ENCODE measurements around the gene OLIG2.

OLIG2 gene

DNA sequence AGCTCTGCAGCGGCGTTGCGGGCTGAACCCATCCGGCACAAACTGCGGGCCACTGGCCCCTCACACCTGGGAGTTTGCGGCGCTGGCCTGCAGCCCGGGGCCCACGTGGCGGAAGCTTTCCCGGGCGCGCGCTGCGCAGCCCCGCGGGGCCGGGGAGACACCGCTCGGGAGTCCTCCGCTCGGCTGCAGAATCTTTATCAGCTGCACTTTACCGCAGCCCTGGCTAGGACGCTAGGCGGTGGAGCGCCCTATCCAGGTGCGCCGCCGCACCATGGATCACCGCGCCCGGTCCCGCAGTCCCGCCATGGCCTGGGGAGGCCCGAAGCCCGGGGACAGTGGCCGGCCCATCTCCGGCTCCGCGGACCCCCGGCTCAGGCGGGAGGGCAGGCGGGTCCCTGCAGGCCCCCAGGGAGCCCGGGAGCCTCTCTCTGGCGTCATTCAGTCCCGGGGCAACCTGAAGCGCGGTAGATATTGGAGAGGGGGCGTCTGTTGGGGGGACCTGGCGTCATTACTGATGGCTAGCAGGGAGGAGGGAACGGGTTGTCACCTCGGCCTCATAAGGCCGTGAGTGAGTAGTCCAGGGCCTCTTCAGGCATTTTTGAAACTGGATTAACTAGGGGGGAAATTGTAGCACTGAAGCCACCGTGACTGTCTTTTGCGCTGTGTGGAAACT lies 5.7 kb upstream of the OLIG2 start:
- no peak for DNase-seq (ENCODE audit: low spot score)

DNA sequence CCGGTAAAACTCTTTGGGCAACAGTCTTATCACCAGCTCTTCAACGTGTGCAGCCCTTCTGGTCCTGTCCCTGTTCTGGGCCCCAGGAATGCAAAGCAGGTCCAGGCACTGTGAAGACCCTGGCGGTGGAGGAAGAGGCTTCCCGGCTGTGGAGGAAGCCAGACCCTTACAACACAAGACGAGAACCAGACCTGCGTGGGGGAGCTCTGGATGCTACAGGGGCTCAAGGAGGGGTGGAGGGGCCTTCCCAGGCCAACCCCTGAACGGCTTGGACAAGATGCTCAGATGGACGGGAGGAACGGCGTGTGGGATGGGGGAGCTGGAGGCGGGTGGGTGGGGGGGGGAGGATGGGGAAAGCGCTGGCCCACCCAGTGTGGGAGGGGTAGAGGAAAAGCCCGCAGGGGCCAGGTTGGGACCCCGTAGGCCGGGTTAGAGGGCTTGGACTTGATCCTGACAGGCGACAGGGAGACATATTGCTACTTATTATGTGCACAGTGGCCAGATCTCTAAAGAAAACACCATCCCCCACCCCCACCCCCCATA lies 5.1 kb upstream of the OLIG2 start:
- no peak for DNase-seq (ENCODE audit: low spot score)

DNA sequence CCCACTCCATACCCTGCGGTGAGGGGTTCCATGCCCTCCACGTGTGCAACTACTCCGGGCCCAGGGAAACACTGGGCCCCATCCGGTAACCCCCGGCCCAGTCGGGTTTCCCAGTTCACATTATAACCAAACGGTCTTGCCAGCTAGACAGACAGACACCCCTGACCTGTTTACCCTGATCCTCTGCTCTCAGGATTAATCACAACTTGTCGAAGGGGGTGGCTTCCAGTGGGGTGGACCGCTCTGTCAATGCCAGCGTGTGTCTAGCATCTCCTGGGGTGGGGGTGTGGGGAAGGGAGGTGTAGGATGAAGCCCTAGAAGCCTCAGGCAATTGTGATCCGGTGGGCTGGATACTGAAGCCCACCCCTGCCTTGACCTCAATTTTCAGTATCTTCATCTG lies 4.6 kb upstream of the OLIG2 start:
- DNase-seq (ENCODE audit: low spot score), result no peak

DNA sequence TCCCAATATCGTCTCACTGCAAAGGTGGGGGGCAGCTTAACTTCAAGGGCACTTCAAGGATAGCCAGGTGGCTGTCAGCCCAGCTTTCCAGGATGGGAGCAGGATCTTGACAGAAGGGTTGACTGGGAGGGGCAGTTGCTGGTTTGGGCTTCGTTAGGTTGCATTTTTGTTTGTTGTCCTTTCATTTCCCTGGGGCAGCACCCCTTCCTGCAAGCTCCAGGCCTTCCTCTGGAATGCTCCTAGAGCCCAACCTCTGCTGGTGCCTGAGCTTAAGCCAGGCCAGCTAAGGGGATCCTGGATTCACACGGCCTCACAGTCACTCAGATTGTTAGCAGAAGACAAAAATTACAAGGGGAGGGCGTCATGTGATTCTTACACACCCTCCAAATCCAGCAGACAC lies 4.1 kb upstream of the OLIG2 start:
- DNase-seq (ENCODE audit: low spot score), result no peak

DNA sequence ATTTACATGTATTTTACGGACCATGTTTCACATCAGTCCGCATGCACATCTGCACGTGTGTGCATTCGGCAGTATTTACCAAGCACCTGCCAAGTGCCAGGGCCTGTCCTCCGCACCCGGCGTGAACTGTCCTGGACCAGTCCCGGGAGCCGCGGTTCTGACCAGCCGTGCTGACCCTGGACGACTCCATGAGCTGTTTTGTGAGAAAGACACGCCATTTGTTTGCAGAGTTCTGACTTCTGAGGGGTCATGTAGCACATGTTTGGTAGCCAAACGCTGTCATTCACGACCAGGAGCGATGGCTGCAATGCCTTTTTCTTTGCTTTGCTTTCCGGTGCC lies 3.3 kb upstream of the OLIG2 start:
- DNase-seq (ENCODE audit: low spot score), result no peak

DNA sequence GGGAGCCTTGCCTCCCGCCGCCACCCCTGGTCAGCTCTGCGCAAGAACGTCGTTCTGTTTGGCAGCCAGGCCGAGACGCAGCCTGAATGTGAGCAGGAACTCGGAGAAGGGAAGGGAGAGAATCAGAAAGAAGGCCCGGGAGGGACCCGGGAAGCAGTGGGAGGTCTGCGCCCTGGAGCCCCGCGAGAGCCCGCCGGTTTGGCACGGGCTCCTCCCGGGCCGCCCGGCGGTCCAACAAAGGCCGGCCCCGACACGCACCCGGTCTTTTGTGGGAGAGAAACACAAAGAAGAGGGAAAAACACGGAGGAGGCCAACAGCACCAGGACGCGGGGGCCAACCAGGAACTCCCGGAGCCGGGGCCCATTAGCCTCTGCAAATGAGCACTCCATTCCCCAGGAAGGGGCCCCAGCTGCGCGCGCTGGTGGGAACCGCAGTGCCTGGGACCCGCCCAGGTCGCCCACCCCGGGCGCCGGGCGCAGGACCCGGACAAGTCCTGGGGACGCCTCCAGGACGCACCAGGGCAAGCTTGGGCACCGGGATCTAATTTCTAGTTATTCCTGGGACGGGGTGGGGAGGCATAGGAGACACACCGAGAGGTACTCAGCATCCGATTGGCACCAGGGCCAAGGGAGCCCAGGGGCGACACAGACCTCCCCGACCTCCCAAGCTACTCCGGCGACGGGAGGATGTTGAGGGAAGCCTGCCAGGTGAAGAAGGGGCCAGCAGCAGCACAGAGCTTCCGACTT lies 2.7 kb upstream of the OLIG2 start:
- DNase-seq (ENCODE audit: low spot score), result no peak

DNA sequence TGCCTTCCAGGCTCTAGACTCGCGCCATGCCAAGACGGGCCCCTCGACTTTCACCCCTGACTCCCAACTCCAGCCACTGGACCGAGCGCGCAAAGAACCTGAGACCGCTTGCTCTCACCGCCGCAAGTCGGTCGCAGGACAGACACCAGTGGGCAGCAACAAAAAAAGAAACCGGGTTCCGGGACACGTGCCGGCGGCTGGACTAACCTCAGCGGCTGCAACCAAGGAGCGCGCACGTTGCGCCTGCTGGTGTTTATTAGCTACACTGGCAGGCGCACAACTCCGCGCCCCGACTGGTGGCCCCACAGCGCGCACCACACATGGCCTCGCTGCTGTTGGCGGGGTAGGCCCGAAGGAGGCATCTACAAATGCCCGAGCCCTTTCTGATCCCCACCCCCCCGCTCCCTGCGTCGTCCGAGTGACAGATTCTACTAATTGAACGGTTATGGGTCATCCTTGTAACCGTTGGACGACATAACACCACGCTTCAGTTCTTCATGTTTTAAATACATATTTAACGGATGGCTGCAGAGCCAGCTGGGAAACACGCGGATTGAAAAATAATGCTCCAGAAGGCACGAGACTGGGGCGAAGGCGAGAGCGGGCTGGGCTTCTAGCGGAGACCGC lies 2.0 kb upstream of the OLIG2 start:
- DNase-seq (ENCODE audit: low spot score), result no peak

DNA sequence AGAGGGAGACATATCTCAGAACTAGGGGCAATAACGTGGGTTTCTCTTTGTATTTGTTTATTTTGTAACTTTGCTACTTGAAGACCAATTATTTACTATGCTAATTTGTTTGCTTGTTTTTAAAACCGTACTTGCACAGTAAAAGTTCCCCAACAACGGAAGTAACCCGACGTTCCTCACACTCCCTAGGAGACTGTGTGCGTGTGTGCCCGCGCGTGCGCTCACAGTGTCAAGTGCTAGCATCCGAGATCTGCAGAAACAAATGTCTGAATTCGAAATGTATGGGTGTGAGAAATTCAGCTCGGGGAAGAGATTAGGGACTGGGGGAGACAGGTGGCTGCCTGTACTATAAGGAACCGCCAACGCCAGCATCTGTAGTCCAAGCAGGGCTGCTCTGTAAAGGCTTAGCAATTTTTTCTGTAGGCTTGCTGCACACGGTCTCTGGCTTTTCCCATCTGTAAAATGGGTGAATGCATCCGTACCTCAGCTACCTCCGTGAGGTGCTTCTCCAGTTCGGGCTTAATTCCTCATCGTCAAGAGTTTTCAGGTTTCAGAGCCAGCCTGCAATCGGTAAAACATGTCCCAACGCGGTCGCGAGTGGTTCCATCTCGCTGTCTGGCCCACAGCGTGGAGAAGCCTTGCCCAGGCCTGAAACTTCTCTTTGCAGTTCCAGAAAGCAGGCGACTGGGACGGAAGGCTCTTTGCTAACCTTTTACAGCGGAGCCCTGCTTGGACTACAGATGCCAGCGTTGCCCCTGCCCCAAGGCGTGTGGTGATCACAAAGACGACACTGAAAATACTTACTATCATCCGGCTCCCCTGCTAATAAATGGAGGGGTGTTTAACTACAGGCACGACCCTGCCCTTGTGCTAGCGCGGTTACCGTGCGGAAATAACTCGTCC lies 1.3 kb upstream of the OLIG2 start:
- no peak for DNase-seq (ENCODE audit: low spot score)

DNA sequence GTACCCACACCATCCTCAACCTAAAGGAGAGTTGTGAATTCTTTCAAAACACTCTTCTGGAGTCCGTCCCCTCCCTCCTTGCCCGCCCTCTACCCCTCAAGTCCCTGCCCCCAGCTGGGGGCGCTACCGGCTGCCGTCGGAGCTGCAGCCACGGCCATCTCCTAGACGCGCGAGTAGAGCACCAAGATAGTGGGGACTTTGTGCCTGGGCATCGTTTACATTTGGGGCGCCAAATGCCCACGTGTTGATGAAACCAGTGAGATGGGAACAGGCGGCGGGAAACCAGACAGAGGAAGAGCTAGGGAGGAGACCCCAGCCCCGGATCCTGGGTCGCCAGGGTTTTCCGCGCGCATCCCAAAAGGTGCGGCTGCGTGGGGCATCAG lies 638 bp upstream of the OLIG2 start:
- no peak for DNase-seq (ENCODE audit: low spot score)

DNA sequence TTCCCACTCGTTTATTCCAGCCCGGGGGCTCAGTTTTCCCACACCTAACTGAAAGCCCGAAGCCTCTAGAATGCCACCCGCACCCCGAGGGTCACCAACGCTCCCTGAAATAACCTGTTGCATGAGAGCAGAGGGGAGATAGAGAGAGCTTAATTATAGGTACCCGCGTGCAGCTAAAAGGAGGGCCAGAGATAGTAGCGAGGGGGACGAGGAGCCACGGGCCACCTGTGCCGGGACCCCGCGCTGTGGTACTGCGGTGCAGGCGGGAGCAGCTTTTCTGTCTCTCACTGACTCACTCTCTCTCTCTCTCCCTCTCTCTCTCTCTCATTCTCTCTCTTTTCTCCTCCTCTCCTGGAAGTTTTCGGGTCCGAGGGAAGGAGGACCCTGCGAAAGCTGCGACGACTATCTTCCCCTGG lies 716 bp downstream of the OLIG2 start:
- DNase-seq (ENCODE audit: low spot score), result no peak

DNA sequence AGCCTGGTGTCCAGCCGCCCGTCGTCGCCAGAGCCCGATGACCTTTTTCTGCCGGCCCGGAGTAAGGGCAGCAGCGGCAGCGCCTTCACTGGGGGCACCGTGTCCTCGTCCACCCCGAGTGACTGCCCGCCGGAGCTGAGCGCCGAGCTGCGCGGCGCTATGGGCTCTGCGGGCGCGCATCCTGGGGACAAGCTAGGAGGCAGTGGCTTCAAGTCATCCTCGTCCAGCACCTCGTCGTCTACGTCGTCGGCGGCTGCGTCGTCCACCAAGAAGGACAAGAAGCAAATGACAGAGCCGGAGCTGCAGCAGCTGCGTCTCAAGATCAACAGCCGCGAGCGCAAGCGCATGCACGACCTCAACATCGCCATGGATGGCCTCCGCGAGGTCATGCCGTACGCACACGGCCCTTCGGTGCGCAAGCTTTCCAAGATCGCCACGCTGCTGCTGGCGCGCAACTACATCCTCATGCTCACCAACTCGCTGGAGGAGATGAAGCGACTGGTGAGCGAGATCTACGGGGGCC lies 1.2 kb downstream of the OLIG2 start:
- DNase-seq (ENCODE audit: low spot score), result no peak

DNA sequence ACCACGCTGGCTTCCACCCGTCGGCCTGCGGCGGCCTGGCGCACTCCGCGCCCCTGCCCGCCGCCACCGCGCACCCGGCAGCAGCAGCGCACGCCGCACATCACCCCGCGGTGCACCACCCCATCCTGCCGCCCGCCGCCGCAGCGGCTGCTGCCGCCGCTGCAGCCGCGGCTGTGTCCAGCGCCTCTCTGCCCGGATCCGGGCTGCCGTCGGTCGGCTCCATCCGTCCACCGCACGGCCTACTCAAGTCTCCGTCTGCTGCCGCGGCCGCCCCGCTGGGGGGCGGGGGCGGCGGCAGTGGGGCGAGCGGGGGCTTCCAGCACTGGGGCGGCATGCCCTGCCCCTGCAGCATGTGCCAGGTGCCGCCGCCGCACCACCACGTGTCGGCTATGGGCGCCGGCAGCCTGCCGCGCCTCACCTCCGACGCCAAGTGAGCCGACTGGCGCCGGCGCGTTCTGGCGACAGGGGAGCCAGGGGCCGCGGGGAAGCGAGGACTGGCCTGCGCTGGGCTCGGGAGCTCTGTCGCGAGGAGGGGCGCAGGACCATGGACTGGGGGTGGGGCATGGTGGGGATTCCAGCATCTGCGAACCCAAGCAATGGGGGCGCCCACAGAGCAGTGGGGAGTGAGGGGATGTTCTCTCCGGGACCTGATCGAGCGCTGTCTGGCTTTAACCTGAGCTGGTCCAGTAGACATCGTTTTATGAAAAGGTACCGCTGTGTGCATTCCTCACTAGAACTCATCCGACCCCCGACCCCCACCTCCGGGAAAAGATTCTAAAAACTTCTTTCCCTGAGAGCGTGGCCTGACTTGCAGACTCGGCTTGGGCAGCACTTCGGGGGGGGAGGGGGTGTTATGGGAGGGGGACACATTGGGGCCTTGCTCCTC lies 1.9 kb downstream of the OLIG2 start:
- DNase-seq (ENCODE audit: low spot score), result no peak

DNA sequence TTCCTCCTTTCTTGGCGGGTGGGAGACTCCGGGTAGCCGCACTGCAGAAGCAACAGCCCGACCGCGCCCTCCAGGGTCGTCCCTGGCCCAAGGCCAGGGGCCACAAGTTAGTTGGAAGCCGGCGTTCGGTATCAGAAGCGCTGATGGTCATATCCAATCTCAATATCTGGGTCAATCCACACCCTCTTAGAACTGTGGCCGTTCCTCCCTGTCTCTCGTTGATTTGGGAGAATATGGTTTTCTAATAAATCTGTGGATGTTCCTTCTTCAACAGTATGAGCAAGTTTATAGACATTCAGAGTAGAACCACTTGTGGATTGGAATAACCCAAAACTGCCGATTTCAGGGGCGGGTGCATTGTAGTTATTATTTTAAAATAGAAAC lies 2.5 kb downstream of the OLIG2 start:
- DNase-seq (ENCODE audit: low spot score), result no peak

DNA sequence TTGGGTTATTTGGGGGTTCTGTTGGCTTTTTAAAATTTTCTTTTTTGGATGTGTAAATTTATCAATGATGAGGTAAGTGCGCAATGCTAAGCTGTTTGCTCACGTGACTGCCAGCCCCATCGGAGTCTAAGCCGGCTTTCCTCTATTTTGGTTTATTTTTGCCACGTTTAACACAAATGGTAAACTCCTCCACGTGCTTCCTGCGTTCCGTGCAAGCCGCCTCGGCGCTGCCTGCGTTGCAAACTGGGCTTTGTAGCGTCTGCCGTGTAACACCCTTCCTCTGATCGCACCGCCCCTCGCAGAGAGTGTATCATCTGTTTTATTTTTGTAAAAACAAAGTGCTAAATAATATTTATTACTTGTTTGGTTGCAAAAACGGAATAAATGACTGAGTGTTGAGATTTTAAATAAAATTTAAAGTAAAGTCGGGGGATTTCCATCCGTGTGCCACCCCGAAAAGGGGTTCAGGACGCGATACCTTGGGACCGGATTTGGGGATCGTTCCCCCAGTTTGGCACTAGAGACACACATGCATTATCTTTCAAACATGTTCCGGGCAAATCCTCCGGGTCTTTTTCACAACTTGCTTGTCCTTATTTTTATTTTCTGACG lies 3.1 kb downstream of the OLIG2 start:
- DNase-seq (ENCODE audit: low spot score), result no peak

DNA sequence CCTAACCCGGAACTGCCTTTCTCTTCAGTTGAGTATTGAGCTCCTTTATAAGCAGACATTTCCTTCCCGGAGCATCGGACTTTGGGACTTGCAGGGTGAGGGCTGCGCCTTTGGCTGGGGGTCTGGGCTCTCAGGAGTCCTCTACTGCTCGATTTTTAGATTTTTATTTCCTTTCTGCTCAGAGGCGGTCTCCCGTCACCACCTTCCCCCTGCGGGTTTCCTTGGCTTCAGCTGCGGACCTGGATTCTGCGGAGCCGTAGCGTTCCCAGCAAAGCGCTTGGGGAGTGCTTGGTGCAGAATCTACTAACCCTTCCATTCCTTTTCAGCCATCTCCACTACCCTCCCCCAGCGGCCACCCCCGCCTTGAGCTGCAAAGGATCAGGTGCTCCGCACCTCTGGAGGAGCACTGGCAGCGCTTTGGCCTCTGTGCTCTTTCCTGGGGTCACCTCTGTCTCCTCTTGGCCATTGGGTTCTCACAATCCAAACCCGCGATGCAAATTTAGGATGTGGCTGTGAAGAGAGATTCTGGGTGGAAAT lies 3.7 kb downstream of the OLIG2 start:
- DNase-seq (ENCODE audit: low spot score), result no peak

DNA sequence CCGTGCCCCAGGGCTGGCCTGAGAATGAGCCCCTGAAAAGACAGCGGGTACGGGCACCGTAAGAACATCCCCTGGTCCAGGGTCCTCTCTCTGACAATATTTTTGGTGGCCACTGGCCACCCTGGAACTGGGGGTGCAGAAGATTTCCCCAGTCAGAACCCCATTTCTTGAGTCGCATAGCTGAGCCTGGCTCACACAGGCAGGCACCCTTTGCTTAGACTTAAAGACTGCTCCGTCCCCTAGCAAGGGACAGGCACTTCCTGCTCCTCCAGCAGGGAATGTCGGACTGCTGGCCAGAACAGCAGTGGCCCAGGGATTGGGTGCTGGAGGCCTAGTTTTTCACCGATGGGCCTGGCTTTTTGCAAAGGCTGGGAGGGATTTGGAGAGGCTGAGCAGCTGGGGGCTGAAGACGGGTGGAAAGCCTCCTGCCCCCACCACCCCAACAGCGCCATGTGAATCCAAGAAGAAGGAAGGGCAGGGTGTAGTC lies 4.3 kb downstream of the OLIG2 start:
- DNase-seq (ENCODE audit: low spot score), result no peak

DNA sequence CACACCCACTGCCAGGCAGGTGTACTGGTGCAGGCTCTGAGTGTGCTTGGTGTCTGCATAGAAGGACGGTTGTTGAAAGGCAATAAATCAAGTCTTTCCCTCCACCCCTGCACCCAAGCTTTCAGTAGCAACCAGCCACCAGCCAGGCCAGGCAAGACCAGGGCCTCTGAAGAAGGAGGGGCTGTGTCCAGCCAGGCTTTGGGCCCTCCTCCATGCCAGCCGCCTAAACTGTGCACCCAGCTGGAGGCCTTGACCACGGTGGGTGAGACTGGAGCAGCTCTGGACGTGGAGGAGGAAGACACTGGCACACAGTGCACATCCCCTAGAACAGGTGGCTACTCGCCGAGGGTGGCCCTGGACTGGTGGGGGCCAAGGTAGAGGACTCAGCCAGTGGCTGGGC lies 4.9 kb downstream of the OLIG2 start:
- DNase-seq (ENCODE audit: low spot score), result no peak

DNA sequence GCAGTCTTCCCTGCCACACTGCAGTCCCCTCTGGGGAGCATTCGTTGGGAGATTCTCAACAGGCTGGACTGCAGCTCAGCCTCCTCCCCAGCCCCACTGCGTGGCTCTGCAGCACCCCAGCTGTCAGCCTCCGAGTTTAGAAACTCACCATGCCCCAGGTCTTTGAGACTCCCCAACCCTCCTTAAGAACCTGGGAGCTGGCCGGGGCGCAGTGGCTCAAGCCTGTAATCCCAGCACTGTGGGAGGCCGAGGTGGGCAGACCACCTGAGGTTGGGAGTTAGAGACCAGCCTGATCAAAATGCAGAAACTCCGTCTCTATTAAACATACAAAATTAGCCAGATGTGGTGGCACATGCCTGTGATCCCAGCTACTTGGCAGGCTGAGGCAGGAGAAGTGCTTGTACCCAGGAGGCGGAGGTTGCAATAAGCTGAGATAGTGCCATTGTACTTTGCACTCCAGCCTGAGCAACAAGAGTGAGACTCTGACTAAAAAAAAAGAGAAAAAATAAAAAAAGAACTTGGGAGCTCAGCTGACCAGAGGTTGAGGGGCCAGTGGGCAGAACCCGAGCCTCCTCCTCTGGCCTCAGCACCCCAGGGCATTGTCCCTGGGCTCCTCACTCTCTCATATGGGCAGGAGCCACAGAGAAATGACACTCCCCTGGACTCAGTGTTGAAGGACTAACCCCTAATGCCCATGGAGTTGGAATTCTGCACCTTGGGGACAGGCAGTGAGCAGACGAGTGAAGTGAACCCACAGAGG lies 5.6 kb downstream of the OLIG2 start:
- no peak for DNase-seq (ENCODE audit: low spot score)

DNA sequence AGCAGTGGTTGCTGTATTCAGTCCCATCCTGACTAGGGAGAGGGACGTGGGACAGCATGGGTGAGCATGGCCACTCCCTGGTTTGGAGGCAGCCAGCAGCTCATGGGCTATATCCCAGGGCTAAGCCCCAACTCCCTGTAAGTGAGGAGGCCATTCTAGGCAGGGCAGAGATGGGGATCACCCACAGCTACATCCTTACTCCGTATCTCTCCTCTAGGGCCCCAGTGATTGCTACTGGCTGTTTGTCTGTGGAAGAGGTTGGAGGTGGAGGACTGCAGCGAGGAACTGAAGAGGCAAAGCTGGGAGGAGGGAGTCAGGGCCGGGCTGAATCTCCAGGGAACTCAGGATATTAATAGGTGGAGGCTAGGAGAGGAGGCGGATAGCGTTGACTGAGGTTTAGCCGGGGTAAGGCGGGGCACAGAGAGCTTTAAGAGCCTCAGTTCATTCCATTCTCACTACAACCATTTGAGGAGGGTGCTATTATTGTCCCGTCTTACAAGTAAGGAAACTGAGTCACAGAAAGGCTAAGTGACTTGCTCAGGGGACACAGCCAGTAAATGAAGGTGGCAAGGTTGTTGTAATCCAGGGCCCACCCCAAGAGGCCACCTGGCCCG lies 6.8 kb downstream of the OLIG2 start:
- DNase-seq (ENCODE audit: low spot score), result no peak
